Measurements from ENCODE around the gene IFI27L1. TPM values are rescaled to one million over a fixed set of nuclear protein-coding genes. Genes with fewer than 3 reads are reported as not detected.

IFI27L1 gene
- total and polyA plus RNA-seq, 2 of the 13 experiments (the other 11 are each of a cell fraction or from before 2014, with no cell fraction given), result 11.9 to 19.0 TPM

DNA sequence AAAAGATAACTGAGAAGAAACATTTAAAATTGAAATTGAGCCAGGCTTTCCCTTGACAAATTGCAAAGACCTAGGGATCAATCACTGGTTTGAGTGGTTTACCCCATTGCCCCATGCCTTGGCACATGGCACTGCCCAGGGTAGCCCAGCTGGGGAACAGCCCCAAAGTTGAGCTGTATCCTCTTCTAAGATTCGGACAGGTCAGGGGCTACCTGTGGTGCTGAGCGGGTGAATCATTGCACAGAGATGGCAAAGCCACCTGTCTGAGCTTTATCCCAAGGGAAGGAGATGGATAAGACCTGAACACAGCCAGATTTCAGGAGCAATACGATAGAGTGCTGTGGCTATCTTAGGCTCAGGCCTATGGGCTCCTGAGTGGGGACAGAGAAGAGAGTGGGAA, 41.3 kb downstream of the IFI27L1 start (continued):
- TF ChIP-seq, protein P1, sequence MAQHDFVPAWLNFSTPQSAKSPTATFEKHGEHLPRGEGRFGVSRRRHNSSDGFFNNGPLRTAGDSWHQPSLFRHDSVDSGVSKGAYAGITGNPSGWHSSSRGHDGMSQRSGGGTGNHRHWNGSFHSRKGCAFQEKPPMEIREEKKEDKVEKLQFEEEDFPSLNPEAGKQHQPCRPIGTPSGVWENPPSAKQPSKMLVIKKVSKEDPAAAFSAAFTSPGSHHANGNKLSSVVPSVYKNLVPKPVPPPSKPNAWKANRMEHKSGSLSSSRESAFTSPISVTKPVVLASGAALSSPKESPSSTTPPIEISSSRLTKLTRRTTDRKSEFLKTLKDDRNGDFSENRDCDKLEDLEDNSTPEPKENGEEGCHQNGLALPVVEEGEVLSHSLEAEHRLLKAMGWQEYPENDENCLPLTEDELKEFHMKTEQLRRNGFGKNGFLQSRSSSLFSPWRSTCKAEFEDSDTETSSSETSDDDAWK (CRISPR knock-in tag; IDR thresholded peaks at IDR 0.05), result no peak

DNA sequence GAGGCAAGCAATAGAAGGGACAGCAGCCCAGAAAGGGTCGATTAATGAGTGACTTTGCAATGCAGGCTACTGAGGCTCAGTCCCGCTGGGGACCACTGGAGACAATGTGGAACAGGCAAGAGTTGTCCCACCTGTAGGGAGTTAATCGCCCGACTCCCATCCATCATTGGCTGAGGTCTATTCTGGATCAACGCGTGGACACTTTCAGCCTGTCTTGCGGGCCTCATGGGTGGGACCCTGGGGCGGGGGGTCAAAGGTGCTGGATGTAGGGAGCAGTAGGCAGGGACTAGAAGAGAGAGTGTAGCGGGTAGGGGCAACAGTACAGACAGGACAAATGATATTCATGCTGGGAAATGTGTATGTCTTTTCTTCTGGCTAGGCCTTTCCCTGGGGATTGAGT, 42.2 kb downstream of the IFI27L1 start:
- Histone ChIP-seq H2AFZ (ENCODE audit: low read length) (no peak overlapping the region), H3K27me3 (ENCODE audit: control insufficient read depth in 1 of 2, insufficient read depth in 2 of 2, low read length in 2 of 2) (peaks cover 2 to 32% of the 10 kb centered on the region in 2 experiments), H3K36me3 (replicated peaks in 1 of 2; ENCODE audit: control insufficient read depth in 1 of 2, insufficient read depth in 2 of 2, low read length in 2 of 2) (no peaks in the 10 kb centered on the region), H4K20me1 (ENCODE audit: insufficient read depth, low read length) (no peaks in the 10 kb centered on the region), H3K9ac (ENCODE audit: insufficient read depth, low read depth, low read length) (no peak overlapping the region), H3K4me3 (replicated peaks in 1 of 3; ENCODE audit: insufficient read depth in 1 of 3, low read depth in 2 of 3, low read length in 3 of 3) (no peak overlapping the region), H3K27ac (ENCODE audit: extremely low read length, insufficient read depth, low read length) (no peak overlapping the region), H3K4me1 (ENCODE audit: insufficient read depth, low read length) (peaks cover 13% of the 10 kb centered on the region), H3K4me2 (ENCODE audit: low read depth, low read length) (no peak overlapping the region), H3K79me2 (ENCODE audit: insufficient read depth, low read length) (no peaks in the 10 kb centered on the region), H3K9me3 (ENCODE audit: low read length) (no peaks in the 10 kb centered on the region)
- POLR2A ChIA-PET, result no interaction called here
- TF ChIP-seq ZNF136 (CRISPR knock-in tag; IDR thresholded peaks at IDR 0.05; ENCODE audit: low read depth), result no peak
- CTCF ChIA-PET (ENCODE audit: low intra/inter-chr PET ratio, low total read pairs), result no interaction called here
- in situ Hi-C loops (cut with HindIII; ENCODE audit: extremely low pct_ligation_motif_present, low pct_unique_long_range_greater_than_20kb), result no loop called here
- ATAC-seq, result no peak
- BruUV-seq (replicated peaks), result no TSS peak
- no peak for DNase-seq (ENCODE audit: low spot score)
- FAIRE-seq, result no peak
- 44% methylated on average over 6 of the region's 9 CpGs for WGBS (ENCODE audit: low lambda C conversion rate)
- intact Hi-C loops (cut with micrococcal nuclease; ENCODE audit: unreplicated experiment), result no loop called here

DNA sequence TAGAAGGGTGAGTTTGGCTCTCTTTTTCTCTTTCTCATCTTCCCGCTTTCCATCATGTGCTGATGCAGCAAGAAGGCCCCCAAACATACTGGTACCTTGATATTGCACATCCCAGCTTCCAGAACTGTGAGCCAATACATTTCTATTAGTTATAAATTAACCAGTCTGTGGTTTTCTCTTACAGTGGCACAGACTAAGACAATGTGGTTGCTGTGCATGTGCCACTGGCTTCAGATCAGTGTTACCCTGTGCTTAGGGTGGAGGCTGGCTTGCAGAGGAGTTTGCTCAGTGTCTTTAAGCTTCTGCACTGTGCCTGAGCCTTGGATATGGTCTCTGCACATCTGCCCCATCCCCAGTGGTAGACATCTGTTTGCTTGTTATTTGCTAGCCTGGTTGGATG, 42.8 kb downstream of the IFI27L1 start:
- Histone ChIP-seq H3K4me3 (replicated peaks in 1 of 3; ENCODE audit: insufficient read depth in 1 of 3, low read depth in 2 of 3, low read length in 3 of 3) (no peak overlapping the region), H4K20me1 (ENCODE audit: insufficient read depth, low read length) (no peaks in the 10 kb centered on the region), H3K9ac (ENCODE audit: insufficient read depth, low read depth, low read length) (no peak overlapping the region), H3K79me2 (ENCODE audit: insufficient read depth, low read length) (no peaks in the 10 kb centered on the region), H2AFZ (ENCODE audit: low read length) (no peak overlapping the region), H3K36me3 (replicated peaks in 1 of 2; ENCODE audit: control insufficient read depth in 1 of 2, insufficient read depth in 2 of 2, low read length in 2 of 2) (no peaks in the 10 kb centered on the region), H3K27ac (ENCODE audit: extremely low read length, insufficient read depth, low read length) (no peak overlapping the region), H3K4me2 (ENCODE audit: low read depth, low read length) (no peak overlapping the region), H3K4me1 (ENCODE audit: insufficient read depth, low read length) (peaks cover 16% of the 10 kb centered on the region), H3K27me3 (ENCODE audit: control insufficient read depth in 1 of 2, insufficient read depth in 2 of 2, low read length in 2 of 2) (peaks cover 2 to 35% of the 10 kb centered on the region in 2 experiments), H3K9me3 (ENCODE audit: low read length) (no peaks in the 10 kb centered on the region)
- BruUV-seq (replicated peaks), result no TSS peak
- intact Hi-C loops (cut with micrococcal nuclease; ENCODE audit: unreplicated experiment) (no loop called here), in situ Hi-C loops (cut with HindIII; ENCODE audit: extremely low pct_ligation_motif_present, low pct_unique_long_range_greater_than_20kb) (no loop called here)
- 90% methylated on average over 1 of the region's 1 CpG for WGBS (ENCODE audit: low lambda C conversion rate)
- CTCF ChIA-PET (ENCODE audit: low intra/inter-chr PET ratio, low total read pairs), result no interaction called here
- DNase-seq (ENCODE audit: low spot score), result peak; percentile 16
- ATAC-seq, result peak; percentile 48; the same call in 2 of the 3 replicates
- no peak for FAIRE-seq
- POLR2A ChIA-PET, result no interaction called here
- no peak for TF ChIP-seq AKAP8 (CRISPR knock-in tag; IDR thresholded peaks at IDR 0.05)
- TF ChIP-seq, protein P2, sequence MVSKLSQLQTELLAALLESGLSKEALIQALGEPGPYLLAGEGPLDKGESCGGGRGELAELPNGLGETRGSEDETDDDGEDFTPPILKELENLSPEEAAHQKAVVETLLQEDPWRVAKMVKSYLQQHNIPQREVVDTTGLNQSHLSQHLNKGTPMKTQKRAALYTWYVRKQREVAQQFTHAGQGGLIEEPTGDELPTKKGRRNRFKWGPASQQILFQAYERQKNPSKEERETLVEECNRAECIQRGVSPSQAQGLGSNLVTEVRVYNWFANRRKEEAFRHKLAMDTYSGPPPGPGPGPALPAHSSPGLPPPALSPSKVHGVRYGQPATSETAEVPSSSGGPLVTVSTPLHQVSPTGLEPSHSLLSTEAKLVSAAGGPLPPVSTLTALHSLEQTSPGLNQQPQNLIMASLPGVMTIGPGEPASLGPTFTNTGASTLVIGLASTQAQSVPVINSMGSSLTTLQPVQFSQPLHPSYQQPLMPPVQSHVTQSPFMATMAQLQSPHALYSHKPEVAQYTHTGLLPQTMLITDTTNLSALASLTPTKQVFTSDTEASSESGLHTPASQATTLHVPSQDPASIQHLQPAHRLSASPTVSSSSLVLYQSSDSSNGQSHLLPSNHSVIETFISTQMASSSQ (IDR thresholded peaks at IDR 0.05; ENCODE audit: low read depth), result peak; percentile 36; the same call in 1 of the 2 replicates
- TF ChIP-seq, protein P2 (CRISPR knock-in tag; IDR thresholded peaks at IDR 0.05; ENCODE audit: borderline replicate concordance), result no peak
- TF ChIP-seq, protein P3, sequence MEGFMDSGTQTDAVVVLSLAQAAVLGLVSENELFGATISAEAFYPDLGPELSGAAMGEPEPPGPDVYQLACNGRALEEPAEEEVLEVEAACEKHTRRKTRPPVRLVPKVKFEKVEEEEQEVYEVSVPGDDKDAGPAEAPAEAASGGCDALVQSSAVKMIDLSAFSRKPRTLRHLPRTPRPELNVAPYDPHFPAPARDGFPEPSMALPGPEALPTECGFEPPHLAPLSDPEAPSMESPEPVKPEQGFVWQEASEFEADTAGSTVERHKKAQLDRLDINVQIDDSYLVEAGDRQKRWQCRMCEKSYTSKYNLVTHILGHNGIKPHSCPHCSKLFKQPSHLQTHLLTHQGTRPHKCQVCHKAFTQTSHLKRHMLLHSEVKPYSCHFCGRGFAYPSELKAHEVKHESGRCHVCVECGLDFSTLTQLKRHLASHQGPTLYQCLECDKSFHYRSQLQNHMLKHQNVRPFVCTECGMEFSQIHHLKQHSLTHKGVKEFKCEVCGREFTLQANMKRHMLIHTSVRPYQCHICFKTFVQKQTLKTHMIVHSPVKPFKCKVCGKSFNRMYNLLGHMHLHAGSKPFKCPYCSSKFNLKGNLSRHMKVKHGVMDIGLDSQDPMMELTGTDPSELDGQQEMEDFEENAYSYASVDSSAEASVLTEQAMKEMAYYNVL (CRISPR knock-in tag; IDR thresholded peaks at IDR 0.05; ENCODE audit: borderline replicate concordance), result no peak
- TF ChIP-seq CENPX (CRISPR knock-in tag; IDR thresholded peaks at IDR 0.05), result no peak
- 0 out of 4 replicates have a peak, but pooled peaks of 1 of the 2 experiments have one; percentile 13 for TF ChIP-seq MAFK (conservative IDR thresholded peaks at IDR 0.05 in 1 of 2, IDR thresholded peaks at IDR 0.05 in 1 of 2; ENCODE audit: low read length in 2 of 2)
- peak; percentile 41; the same call in 1 of the 2 replicates for TF ChIP-seq SOX5 (CRISPR knock-in tag; IDR thresholded peaks at IDR 0.05; ENCODE audit: borderline replicate concordance)
